Neural cell (in vitro differentiated cells): ENCODE data around the gene PRDM1. TPM values are rescaled to one million over a fixed set of nuclear protein-coding genes. Genes with fewer than 3 reads are reported as not detected.

Experiments used
- H2AFZ ChIP-seq: fragments of 200-600, 300-800 bp; sonication (generic), shearing (Covaris generic); 2 replicates; pipeline ENCODE4 v1.6.0; 2014; ENCODE audit warnings: low read depth, mild to moderate bottlenecking, antibody characterized with exemption, low read length, moderate library complexity
- H3F3A ChIP-seq: fragments of 200-600 bp; shearing (Covaris generic); 2 replicates; pipeline ENCODE4 v1.6.1; 2016; ENCODE audit warnings: mild to moderate bottlenecking, moderate library complexity, mixed read lengths, antibody characterized with exemption, low read length; ENCODE audit not compliant: insufficient read depth, poor library complexity, severe bottlenecking
- H3K27ac ChIP-seq: fragments of 200-600, 300-800 bp; sonication (generic), shearing (Covaris generic); 2 replicates; pipeline ENCODE4 v1.5.1; 2014; ENCODE audit warnings: mild to moderate bottlenecking, low read length, moderate library complexity
- H3K27me3 ChIP-seq: fragments of 300-800, 200-600 bp; sonication (generic), shearing (Covaris generic); 2 replicates; pipeline ENCODE4 v1.6.0; 2014; ENCODE audit warnings: mild to moderate bottlenecking, low read depth, low read length, moderate library complexity; ENCODE audit not compliant: insufficient read depth
- H3K36me3 ChIP-seq: fragments of 300-800, 200-600 bp; sonication (generic), shearing (Covaris generic); 2 replicates; pipeline ENCODE4 v1.5.1; 2014; ENCODE audit warnings: mild to moderate bottlenecking, antibody characterized with exemption, low read length, moderate library complexity; ENCODE audit not compliant: insufficient read depth
- H3K4me2 ChIP-seq: fragments of 300-800, 200-600 bp; sonication (generic), shearing (Covaris generic); 2 replicates; pipeline ENCODE4 v1.6.0; 2014; ENCODE audit warnings: mild to moderate bottlenecking, low read length
- H3K4me3 ChIP-seq: fragments of 300-800, 200-600 bp; sonication (generic), shearing (Covaris generic); 2 replicates; pipeline ENCODE4 v1.5.1; 2014; ENCODE audit warnings: mild to moderate bottlenecking, low read length, moderate library complexity
- H3K79me2 ChIP-seq: fragments of 200-600 bp; shearing (Covaris generic); replicated peaks from 2 replicates; pipeline ENCODE4 v1.6.0; 2014; ENCODE audit warnings: mild to moderate bottlenecking, low read length, moderate library complexity; ENCODE audit not compliant: insufficient read depth
- H3K9ac ChIP-seq: fragments of 300-800, 200-600 bp; sonication (generic), shearing (Covaris generic); 2 replicates; pipeline ENCODE4 v1.6.1; 2016; ENCODE audit warnings: mild to moderate bottlenecking, low read length, mixed read lengths
- H3K9me2 ChIP-seq: fragments of 200-600 bp; shearing (Covaris generic); 2 replicates; pipeline ENCODE4 v1.6.1; 2016; ENCODE audit warnings: mild to moderate bottlenecking, low read length, mixed read lengths; ENCODE audit not compliant: insufficient read depth
- H3K9me3 ChIP-seq: fragments of 200-600, 300-800 bp; sonication (generic), shearing (Covaris generic); 2 replicates; pipeline ENCODE4 v1.6.1; 2016; ENCODE audit warnings: mild to moderate bottlenecking, mixed run types, low read length, moderate library complexity, mixed read lengths
- H4K20me1 ChIP-seq: fragments of 200-600 bp; shearing (Covaris generic); 2 replicates; pipeline ENCODE4 v1.6.1; 2016; ENCODE audit warnings: mild to moderate bottlenecking, mixed run types; ENCODE audit not compliant: insufficient read depth
- CTCF ChIP-seq: fragments of 450-650 bp; IDR thresholded peaks from 2 replicates; pipeline ENCODE4 v1.5.1; 2014; ENCODE audit warnings: antibody characterized with exemption, mild to moderate bottlenecking, moderate library complexity; ENCODE audit not compliant: poor library complexity, severe bottlenecking
- EP300 ChIP-seq: fragments of 450-650 bp; conservative IDR thresholded peaks from 2 replicates; pipeline ENCODE4 v1.6.1; 2014; ENCODE audit warnings: antibody characterized with exemption, mild to moderate bottlenecking, moderate library complexity; ENCODE audit not compliant: poor library complexity, severe bottlenecking
- EZH2 ChIP-seq: fragments of 200-600, 300-800 bp; shearing (Covaris generic), sonication (generic); IDR thresholded peaks from 2 replicates; pipeline ENCODE4 v1.6.1; 2014; ENCODE audit warnings: antibody characterized with exemption, low read length, borderline replicate concordance, mild to moderate bottlenecking; ENCODE audit not compliant: insufficient read depth, poor library complexity, severe bottlenecking
- POLR2AphosphoS5 ChIP-seq: IDR thresholded peaks from 2 replicates; pipeline ENCODE4 v1.6.1; 2012
- RAD21 ChIP-seq: fragments of 450-650 bp; conservative IDR thresholded peaks from 2 replicates; pipeline ENCODE4 v1.6.1; 2014; ENCODE audit warnings: antibody characterized with exemption, mild to moderate bottlenecking, moderate library complexity
- REST ChIP-seq: IDR thresholded peaks from 2 replicates; pipeline ENCODE4 v1.6.1; 2012; ENCODE audit warnings: borderline replicate concordance
- SMC3 ChIP-seq: fragments of 450-650 bp; conservative IDR thresholded peaks from 2 replicates; pipeline ENCODE4 v1.6.1; 2014; ENCODE audit warnings: antibody characterized with exemption, mild to moderate bottlenecking, moderate library complexity; ENCODE audit not compliant: poor library complexity
- polyA plus RNA-seq: library from polyadenylated mRNA; depleted of rRNA; stranded (reverse); fragments of >200 nt; gene quantifications from 2 replicates; pipeline ENCODE4 v1.2.3, GENCODE V29; 2014

PRDM1 gene
- polyA plus RNA-seq, 1 donor from 2014 or later, result 0.09 TPM

- H3K4me3 ChIP-seq, result no peak overlapping the region
- no peaks in the 10 kb centered on the region for H3F3A ChIP-seq
- H4K20me1 ChIP-seq, result no peaks in the 10 kb centered on the region
- H3K27ac ChIP-seq, result no peak overlapping the region
- no peaks in the 10 kb centered on the region for H3K9me3 ChIP-seq
- TF ChIP-seq REST, result no peak
- no peak for TF ChIP-seq RAD21
- TF ChIP-seq SMC3, result no peak
- no peak for TF ChIP-seq EZH2
- no peak for TF ChIP-seq CTCF
- no peak for TF ChIP-seq EP300
- TF ChIP-seq POLR2AphosphoS5, result no peak
- no peaks in the 10 kb centered on the region for H3K9me2 ChIP-seq
- no peaks in the 10 kb centered on the region for H3K27me3 ChIP-seq
- no peaks in the 10 kb centered on the region for H3K79me2 ChIP-seq
- no peak overlapping the region for H3K9ac ChIP-seq
- no peaks in the 10 kb centered on the region for H3K36me3 ChIP-seq
- H3K4me2 ChIP-seq, result no peak overlapping the region
- no peak overlapping the region for H2AFZ ChIP-seq
Observed at GRCh38 chr6:106114492-106114891, 28.4 kb downstream of the PRDM1 start.

- Histone ChIP-seq H3K27ac (no peak overlapping the region), H3K4me2 (no peak overlapping the region), H3K9ac (no peak overlapping the region), H3K9me2 (no peaks in the 10 kb centered on the region), H3K79me2 (no peaks in the 10 kb centered on the region), H3K36me3 (no peaks in the 10 kb centered on the region), H3F3A (no peaks in the 10 kb centered on the region), H2AFZ (no peak overlapping the region), H4K20me1 (no peaks in the 10 kb centered on the region), H3K4me3 (no peak overlapping the region), H3K27me3 (no peaks in the 10 kb centered on the region), H3K9me3 (no peaks in the 10 kb centered on the region)
- TF ChIP-seq REST (no peak), RAD21 (no peak), EZH2 (no peak), SMC3 (no peak), CTCF (no peak)
Observed at GRCh38 chr6:106115286-106115685, 29.1 kb downstream of the PRDM1 start.
